VCaP (cell line): ENCODE data around the gene CHST11.

Experiments
- H3K27ac ChIP-seq: fragments of 450-650 bp; 2 replicates; pipeline ENCODE4 v1.5.1; 2017
- TF ChIP-seq, protein P1 (sequence below): fragments of 450-650 bp; conservative IDR thresholded peaks from 2 replicates; pipeline ENCODE4 v1.5.1; 2017; ENCODE audit warnings: mild to moderate bottlenecking, moderate library complexity

The CHST11 gene

DNA sequence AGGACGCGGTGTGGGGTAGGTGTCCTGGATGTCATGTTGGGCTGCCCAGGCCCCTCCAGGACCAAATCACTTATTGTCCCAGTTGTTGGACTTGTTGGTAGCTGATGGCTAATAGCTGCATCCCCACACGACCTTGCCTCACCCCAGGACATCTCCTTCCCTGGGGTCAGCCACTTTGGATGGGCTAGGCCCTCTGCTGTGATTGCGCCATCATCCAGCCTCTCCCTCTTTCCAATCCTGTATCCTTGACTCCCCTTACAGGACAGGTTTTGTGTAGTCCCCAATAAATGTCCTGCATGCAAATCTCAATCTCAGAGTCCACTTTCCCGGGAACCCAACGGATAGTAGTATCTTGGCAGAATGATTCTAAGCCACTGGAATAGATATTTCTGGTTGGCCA lies 43.4 kb upstream of the CHST11 start:
- TF ChIP-seq, protein P1, sequence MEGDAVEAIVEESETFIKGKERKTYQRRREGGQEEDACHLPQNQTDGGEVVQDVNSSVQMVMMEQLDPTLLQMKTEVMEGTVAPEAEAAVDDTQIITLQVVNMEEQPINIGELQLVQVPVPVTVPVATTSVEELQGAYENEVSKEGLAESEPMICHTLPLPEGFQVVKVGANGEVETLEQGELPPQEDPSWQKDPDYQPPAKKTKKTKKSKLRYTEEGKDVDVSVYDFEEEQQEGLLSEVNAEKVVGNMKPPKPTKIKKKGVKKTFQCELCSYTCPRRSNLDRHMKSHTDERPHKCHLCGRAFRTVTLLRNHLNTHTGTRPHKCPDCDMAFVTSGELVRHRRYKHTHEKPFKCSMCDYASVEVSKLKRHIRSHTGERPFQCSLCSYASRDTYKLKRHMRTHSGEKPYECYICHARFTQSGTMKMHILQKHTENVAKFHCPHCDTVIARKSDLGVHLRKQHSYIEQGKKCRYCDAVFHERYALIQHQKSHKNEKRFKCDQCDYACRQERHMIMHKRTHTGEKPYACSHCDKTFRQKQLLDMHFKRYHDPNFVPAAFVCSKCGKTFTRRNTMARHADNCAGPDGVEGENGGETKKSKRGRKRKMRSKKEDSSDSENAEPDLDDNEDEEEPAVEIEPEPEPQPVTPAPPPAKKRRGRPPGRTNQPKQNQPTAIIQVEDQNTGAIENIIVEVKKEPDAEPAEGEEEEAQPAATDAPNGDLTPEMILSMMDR, result no peak

DNA sequence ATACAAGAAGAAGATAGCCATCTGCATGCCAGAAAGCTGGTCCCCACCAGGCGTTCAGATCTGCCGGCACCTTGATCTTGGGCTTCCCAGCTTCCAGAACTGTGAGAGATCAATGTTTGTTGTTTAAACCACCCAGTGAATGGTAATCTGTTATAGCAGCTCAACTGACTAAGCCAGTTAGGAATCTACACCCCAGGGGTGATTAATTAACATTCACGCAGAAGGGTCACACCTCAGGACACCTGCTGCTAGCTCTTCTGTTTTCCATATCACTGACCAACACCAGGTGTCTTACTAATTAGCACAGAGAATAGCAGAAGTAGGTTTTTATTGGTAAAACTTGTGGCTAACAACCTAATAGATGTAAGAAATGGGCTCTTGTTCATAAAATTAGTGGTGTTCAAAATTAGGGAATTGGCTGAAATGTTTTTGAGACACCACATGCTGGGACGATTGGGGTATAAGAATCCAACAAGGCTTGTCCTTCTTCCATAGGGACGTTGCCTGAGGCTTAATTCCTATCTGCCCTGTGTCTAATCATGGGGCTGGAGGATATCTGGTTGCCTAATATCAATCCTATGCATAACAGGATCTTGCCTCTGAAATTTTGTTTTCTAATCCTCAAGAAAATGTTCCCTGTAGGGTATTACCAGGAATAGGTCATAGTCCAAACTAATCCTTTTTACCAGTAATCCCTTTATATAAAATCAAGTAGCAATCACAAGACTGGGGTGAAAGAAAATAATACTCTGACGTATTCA lies 42.0 kb upstream of the CHST11 start:
- H3K27ac ChIP-seq, result no peak overlapping the region
- TF ChIP-seq, protein P1, result no peak

More for the DNA sequence above, 43.4 kb upstream of the CHST11 start:
- no peak overlapping the region for H3K27ac ChIP-seq

DNA sequence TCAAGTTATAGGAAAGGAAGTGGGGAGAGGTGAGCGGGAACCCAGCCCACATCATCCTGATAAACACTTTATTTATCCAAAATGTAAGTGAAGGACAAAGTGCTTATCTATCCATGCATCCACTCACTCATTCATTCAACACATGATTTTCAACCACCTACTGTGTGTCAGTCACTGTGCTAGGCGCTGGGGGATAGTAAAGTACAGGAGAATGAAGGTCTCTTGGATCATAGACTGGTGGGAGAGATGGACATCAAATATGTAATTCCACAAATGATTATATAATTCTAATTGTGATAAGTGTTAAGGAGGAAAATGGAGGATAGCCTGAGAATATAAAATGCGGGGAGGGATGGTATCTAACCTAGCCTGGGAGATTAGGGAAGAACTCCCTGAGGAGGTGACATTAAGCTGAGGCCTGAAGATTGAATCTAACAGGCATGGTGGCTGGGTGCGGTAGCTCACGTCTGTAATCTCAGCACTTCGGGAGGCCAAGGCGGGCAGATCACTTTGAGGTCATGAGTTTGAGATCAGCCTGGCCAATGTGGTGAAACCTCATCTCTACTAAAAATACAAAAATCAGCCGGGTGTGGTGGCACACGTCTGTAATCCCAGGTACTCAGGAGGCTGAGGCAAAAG lies 41.3 kb upstream of the CHST11 start:
- TF ChIP-seq, protein P1, result no peak
- no peak overlapping the region for H3K27ac ChIP-seq

DNA sequence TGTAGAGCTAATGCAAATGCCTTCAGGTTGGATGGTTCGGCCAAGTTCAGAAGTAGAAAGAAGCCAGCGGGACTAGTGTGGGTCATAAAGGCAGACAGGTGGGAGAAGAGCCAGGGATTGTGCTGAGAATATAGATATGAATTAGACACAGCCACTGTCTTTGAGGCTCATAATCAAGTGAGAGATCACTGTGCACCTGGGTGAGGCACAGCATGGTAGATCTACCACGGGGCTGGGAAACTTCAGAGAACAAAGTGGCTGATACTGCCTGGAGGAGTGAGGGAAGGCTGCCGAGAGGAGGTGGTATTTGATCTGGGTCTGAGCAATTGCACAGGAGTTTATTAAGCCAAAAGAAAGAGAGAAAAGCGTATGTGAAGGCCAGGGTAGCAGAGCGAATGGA lies 40.6 kb upstream of the CHST11 start:
- no peak overlapping the region for H3K27ac ChIP-seq
- TF ChIP-seq, protein P1, result no peak

DNA sequence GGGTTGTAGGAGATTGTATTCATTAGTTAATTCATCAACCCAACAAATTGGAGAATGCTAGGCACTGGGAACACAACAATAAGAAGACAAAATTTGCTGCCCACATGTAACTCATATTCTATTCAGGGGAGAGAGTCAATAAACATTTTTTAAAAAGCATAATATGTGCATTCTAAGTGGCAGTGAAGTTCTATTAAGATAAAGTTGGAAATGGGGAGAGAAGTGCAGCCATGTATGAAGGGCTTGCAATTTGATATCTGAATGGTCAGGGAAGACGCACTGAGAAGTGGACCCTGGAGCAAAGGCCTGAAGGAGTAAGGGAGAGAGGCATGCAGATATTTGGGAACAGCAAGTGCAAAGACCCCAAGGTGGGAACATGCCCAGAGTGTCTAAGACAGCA lies 40.2 kb upstream of the CHST11 start:
- no peak overlapping the region for H3K27ac ChIP-seq
- TF ChIP-seq, protein P1, result no peak

DNA sequence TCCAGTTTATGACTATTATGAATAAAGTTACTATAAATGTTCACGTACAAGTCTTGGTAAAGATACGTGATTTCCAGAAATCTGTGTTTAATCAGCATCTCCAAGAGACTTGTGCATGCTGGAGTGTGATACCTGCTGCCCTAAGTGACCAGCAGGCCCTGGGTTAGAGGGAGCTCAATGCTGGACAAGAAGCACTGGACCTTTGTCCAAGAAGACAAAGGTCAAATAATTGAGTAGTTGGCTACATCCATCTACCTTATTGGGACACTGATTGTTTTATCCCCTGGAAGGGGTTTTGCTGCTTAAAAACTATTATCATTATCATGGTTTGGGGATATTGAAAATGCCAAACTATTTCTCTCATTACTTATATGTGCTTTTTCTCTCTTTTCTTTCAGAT lies 37.0 kb upstream of the CHST11 start:
- no peak overlapping the region for H3K27ac ChIP-seq
- TF ChIP-seq, protein P1, result no peak

DNA sequence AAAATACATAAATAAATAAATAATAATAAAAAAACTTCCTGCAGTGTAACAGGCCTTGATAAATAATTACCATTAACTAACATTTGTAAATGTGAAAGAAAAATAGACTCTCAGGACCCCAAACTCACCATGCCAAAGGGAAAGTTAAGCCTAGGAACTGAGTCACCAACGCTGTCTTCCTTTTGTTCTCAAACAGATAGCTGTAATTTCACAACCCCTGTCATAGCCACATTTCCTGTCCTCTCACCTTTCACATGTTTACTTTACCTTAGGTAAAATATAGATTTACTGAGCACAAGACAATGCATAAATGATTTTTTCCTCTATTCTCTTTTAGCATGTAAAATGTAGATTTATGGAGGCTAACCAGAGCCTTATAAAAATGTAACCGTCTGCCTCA lies 35.9 kb upstream of the CHST11 start:
- H3K27ac ChIP-seq, result no peak overlapping the region
- TF ChIP-seq, protein P1, result no peak
